HG02763 (cell line): Measurements from ENCODE around the gene GPR27.

Experiments
- ATAC-seq: cut with Tn5 transposase; IDR thresholded peaks from one replicate; pipeline ENCODE4 v1.9.1; 2021; ENCODE audit warnings: mild to moderate bottlenecking, moderate library complexity; ENCODE audit not compliant: unreplicated experiment

GPR27 gene

GRCh38 chr3:71784201-71784913 is 30.7 kb downstream of the GPR27 start:
- ATAC-seq = no peak

- no peak for ATAC-seq
Observed at GRCh38 chr3:71784914-71785531, 31.4 kb downstream of the GPR27 start, which contains the start of gene PROK2. Gene PROK2 (minus strand): TSS chr3:71785148. CDS start chr3:71785052, 96 bp downstream.

GRCh38 chr3:71785532-71786216 is 32.0 kb downstream of the GPR27 start:
- ATAC-seq = no peak

- ATAC-seq = no peak
Observed at GRCh38 chr3:71786217-71786549, 32.5 kb downstream of the GPR27 start.

GRCh38 chr3:71786551-71786950 is 32.9 kb downstream of the GPR27 start:
- no peak for ATAC-seq

- no peak for ATAC-seq
Observed at GRCh38 chr3:71787851-71788405, 34.3 kb downstream of the GPR27 start.

GRCh38 chr3:71789922-71790321 is 36.3 kb downstream of the GPR27 start:
- no peak for ATAC-seq

GRCh38 chr3:71791634-71792033 is 38.0 kb downstream of the GPR27 start:
- no peak for ATAC-seq

- ATAC-seq = no peak
Observed at GRCh38 chr3:71796290-71796689, 42.6 kb downstream of the GPR27 start.

- ATAC-seq = no peak
Observed at GRCh38 chr3:71797455-71797854, 43.8 kb downstream of the GPR27 start.

- ATAC-seq = no peak
Observed at GRCh38 chr3:71800023-71800422, 46.4 kb downstream of the GPR27 start.

- ATAC-seq = no peak
Observed at GRCh38 chr3:71801986-71802385, 48.3 kb downstream of the GPR27 start.

- ATAC-seq = no peak
Observed at GRCh38 chr3:71803248-71803647, 49.6 kb downstream of the GPR27 start.

GRCh38 chr3:71805199-71805598 is 51.5 kb downstream of the GPR27 start:
- ATAC-seq = no peak

GRCh38 chr3:71805691-71806090 is 52.0 kb downstream of the GPR27 start:
- ATAC-seq = no peak
